ENCODE measurements around the gene ATF4.

DNA sequence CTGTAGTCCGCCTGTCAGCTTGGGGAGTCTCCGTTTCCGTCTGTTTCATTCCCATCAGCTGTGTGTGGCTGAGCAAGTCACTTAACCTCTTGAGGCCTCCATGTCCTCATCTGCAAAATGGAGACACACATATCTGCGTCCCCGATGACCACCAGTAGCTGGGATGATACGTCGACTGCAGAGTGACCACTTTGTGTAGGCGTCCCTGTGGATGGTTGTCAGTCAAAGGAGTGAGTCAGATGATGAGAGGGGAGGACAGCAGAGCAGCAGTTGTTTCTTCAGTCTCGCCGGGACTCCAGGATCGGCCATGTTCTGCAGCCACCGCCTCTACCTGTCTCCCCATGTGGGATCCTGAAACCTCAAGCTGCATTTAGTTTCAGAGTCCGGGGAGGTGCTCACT, 43.7 kb upstream of the ATF4 start:
- TF ChIP-seq REST (IDR thresholded peaks at IDR 0.05; ENCODE audit: borderline replicate concordance) (no peak), POLR2AphosphoS5 (IDR thresholded peaks at IDR 0.05) (no peak), EP300 (conservative IDR thresholded peaks at IDR 0.05; ENCODE audit: poor library complexity, severe bottlenecking) (no peak), EZH2 (IDR thresholded peaks at IDR 0.05; ENCODE audit: borderline replicate concordance, insufficient read depth, low read length, poor library complexity, severe bottlenecking) (no peak), SMC3 (conservative IDR thresholded peaks at IDR 0.05; ENCODE audit: poor library complexity) (no peak), RAD21 (conservative IDR thresholded peaks at IDR 0.05) (no peak), TAF1 (IDR thresholded peaks at IDR 0.05; ENCODE audit: low read depth) (no peak), MXI1 (conservative IDR thresholded peaks at IDR 0.05; ENCODE audit: poor library complexity, severe bottlenecking) (no peak)
- TF ChIP-seq, protein P1, sequence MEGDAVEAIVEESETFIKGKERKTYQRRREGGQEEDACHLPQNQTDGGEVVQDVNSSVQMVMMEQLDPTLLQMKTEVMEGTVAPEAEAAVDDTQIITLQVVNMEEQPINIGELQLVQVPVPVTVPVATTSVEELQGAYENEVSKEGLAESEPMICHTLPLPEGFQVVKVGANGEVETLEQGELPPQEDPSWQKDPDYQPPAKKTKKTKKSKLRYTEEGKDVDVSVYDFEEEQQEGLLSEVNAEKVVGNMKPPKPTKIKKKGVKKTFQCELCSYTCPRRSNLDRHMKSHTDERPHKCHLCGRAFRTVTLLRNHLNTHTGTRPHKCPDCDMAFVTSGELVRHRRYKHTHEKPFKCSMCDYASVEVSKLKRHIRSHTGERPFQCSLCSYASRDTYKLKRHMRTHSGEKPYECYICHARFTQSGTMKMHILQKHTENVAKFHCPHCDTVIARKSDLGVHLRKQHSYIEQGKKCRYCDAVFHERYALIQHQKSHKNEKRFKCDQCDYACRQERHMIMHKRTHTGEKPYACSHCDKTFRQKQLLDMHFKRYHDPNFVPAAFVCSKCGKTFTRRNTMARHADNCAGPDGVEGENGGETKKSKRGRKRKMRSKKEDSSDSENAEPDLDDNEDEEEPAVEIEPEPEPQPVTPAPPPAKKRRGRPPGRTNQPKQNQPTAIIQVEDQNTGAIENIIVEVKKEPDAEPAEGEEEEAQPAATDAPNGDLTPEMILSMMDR (IDR thresholded peaks at IDR 0.05; ENCODE audit: poor library complexity, severe bottlenecking): no peak
